Adipocyte (in vitro differentiated cells): ENCODE measurements around the gene TLE1.

ENCODE experiments used
- DNase-seq: peaks from one replicate; pipeline ENCODE4 v3.0.0-alpha.2; 2015; ENCODE audit warnings: low read depth
- H3K27me3 ChIP-seq: replicated peaks from 2 replicates; pipeline ENCODE4 v1.7.0; 2013; ENCODE audit warnings: mild to moderate bottlenecking, low read length, moderate library complexity; ENCODE audit not compliant: control insufficient read depth, insufficient read depth
- H3K36me3 ChIP-seq: 2 replicates; pipeline ENCODE4 v1.7.0; 2013; ENCODE audit warnings: low read length, mild to moderate bottlenecking, moderate library complexity; ENCODE audit not compliant: control insufficient read depth, insufficient read depth, severe bottlenecking
- H3K4me1 ChIP-seq: 2 replicates; pipeline ENCODE4 v1.7.0; 2013; ENCODE audit warnings: mild to moderate bottlenecking, low read length, moderate library complexity; ENCODE audit not compliant: control insufficient read depth, insufficient read depth
- H3K4me3 ChIP-seq: 2 replicates; pipeline ENCODE4 v1.7.0; 2013; ENCODE audit warnings: mild to moderate bottlenecking, low read length, moderate library complexity
- H3K9ac ChIP-seq: 2 replicates; pipeline ENCODE4 v1.7.0; 2013; ENCODE audit warnings: mild to moderate bottlenecking, low read length, moderate library complexity
- H3K9me3 ChIP-seq: 2 replicates; pipeline ENCODE4 v1.7.0; 2013; ENCODE audit warnings: mild to moderate bottlenecking, low read length, moderate library complexity; ENCODE audit not compliant: control insufficient read depth

The TLE1 gene

DNA sequence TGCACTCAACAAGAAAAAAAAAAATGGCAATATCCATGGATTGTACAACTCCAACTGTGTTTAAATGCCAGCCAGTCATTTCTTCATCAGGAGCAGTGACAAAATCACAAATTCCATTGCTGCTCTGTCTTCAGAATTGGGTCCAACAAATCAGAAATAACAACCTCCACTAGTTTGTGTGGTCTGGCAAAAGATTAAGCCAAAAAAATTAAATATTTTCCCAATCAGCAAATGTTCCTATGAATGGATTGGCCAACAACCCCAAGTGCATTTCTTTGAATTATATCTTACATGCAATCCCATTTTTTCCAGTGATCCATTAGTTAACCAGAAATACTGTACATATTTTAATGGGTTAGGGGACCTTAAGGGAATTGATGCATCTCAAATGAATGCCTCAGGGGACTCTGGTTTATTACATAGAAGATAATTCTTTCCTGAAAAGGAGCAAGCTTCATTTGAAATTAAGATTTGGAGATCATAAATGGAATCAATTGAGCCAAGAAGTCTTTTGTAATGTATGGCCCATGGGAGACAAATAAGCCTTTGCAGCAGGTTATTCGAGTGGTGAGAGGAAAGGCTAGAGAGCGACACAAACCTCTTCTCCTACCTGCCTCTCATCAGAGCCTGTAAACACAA, 131.8 kb downstream of the TLE1 start:
- Histone ChIP-seq H3K9me3 (no peaks in the 10 kb centered on the region), H3K4me1 (peaks cover 51% of the 10 kb centered on the region), H3K36me3 (no peaks in the 10 kb centered on the region), H3K9ac (peak overlapping the region; percentile 73), H3K4me3 (peak overlapping the region; percentile 47), H3K27me3 (peaks cover 4% of the 10 kb centered on the region)
- peak; percentile 82 for DNase-seq

DNA sequence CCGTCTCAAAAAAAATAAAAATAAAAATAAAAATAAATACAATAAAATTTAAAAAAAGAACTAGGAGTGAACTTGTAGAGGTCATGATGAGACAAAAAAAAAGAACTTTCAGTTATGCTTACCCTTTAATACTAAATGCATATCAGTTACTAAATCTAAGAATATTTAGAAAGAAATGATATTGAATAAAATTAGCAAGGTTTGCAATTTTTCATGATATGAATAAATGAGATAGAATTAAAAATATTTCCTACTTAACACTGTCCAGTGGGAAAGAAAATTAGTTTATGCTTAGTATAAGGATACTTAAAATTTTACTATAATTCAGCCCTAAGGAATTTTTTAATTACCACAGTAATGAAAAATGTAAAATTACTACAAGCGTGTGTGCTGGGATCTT, 132.4 kb downstream of the TLE1 start:
- no peaks in the 10 kb centered on the region for H3K9me3 ChIP-seq
- no peak for DNase-seq
- peak overlapping the region; percentile 35 for H3K9ac ChIP-seq
- H3K27me3 ChIP-seq: peaks cover 4% of the 10 kb centered on the region
- H3K4me1 ChIP-seq: peaks cover 48% of the 10 kb centered on the region
- H3K36me3 ChIP-seq: no peaks in the 10 kb centered on the region
- H3K4me3 ChIP-seq: peak overlapping the region; percentile 43

DNA sequence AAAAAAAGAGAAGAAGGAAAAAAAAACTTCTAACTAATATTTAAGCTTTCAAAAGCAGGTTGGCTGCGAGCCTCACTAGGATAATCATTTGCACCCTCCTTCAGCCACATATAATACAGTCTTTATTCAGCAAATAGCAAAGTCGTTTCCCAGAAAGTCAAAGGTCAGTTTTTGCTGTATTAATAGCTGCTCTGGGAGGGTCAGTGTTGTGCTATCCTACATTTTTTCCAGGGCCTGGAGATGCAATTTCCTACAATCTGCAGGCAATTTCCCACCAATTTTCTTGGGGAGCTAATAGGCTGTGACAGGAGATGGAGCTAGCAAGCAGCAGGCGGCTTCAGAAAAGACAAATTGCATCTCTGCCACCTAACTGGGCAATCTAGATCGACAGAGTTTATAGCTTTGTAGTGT, 136.8 kb downstream of the TLE1 start:
- Histone ChIP-seq H3K4me3 (no peak overlapping the region), H3K36me3 (no peaks in the 10 kb centered on the region), H3K4me1 (peaks cover 20% of the 10 kb centered on the region), H3K27me3 (peaks cover 17% of the 10 kb centered on the region), H3K9ac (no peak overlapping the region), H3K9me3 (no peaks in the 10 kb centered on the region)
- DNase-seq: no peak

DNA sequence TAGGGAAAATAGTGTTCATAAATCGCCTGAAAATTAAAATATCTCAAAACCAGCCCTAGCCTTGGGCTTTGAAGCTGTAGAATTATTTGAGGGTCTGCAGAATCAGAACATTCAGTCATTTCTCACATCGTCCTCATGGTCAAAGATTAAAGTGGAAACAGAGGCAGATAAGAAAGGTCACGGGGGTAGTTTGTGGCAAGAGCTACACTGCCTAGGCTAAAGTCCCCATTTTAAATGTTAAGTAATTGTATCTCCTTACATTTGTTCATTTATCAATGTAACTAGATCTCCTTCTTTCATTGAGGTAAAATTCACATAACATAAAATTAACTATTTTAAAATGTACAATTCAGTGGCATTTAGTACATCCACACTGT, 139.2 kb downstream of the TLE1 start:
- Histone ChIP-seq H3K27me3 (peaks cover 17% of the 10 kb centered on the region), H3K4me3 (no peak overlapping the region), H3K4me1 (peaks cover 19% of the 10 kb centered on the region), H3K9me3 (no peaks in the 10 kb centered on the region), H3K9ac (no peak overlapping the region), H3K36me3 (no peaks in the 10 kb centered on the region)
- no peak for DNase-seq

DNA sequence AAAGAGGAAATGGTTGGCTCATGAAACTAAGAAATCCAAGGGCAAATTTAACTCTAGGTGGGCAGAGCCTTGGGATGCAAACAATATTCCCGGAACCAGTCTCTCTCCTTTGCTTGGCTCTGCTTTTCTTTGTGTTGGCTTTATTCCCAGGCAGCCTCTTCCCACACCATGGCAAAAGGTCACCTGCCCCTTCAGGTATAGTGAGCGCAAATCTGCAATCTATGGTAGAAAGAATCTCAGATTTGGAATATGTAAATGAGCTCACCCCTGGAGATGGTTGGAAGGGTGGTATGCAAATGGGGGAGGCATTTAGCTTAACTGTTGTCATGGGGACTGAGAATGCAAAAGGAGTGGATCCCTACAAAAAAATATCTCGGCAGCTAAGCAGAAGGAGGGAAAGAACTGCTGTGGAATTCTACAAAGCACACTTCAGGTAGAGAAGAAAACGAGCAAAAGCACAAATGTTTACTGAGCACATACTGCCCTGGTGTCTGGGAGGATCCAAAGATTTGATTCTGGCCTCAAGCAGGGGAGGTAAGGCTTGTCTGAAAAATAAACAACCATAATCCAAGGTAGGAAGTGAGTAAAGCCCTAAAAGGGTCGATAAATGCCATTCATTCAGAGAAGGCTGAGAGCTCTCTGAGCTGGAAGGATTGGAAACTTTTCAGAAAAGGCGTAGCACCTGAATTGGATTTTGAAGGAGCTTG, 139.7 kb downstream of the TLE1 start:
- H3K9ac ChIP-seq: no peak overlapping the region
- no peak overlapping the region for H3K4me3 ChIP-seq
- H3K36me3 ChIP-seq: no peaks in the 10 kb centered on the region
- DNase-seq: no peak
- peaks cover 17% of the 10 kb centered on the region for H3K27me3 ChIP-seq
- no peaks in the 10 kb centered on the region for H3K9me3 ChIP-seq
- peaks cover 19% of the 10 kb centered on the region for H3K4me1 ChIP-seq

DNA sequence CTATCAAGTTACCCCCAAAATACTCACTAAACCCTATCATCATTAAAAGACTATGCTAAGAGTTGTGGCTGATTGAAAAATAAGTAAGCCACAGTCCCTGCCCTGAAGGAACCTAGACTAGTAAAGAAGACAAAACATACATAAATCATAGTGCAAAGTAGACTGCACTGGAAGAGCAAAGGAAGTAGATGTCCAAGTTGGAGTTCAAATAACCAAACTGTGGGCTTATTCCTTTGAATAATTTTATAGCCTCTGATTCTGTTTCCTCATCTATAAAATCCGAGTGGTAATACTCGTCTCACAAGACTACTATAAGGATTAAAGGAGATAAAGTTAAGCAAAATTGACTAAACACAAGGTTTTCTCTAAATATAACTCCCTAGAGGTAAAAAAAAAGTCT, 140.4 kb downstream of the TLE1 start:
- H3K9me3 ChIP-seq: no peaks in the 10 kb centered on the region
- H3K4me1 ChIP-seq: peaks cover 19% of the 10 kb centered on the region
- H3K9ac ChIP-seq: no peak overlapping the region
- H3K4me3 ChIP-seq: no peak overlapping the region
- H3K27me3 ChIP-seq: peaks cover 14% of the 10 kb centered on the region
- no peak for DNase-seq
- no peaks in the 10 kb centered on the region for H3K36me3 ChIP-seq

DNA sequence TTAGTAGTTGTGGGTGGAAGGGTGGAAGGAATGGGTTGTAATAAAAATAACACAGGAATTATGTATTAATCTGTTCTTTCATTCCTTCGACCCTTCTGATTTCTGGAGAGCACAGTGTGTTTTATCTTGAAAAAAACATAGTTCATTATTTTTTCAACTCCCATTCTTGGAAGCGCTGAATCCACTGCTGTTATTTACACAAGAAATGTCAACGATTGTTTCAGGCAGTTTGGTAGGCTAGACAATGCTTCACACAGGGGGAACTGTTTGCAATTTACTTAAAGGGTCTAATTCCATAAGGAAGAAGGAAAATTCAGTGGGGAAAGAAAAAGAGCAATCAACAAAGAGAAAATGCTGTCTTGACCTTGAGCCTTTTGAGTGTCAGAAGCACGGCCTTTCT, 142.9 kb downstream of the TLE1 start:
- no peak overlapping the region for H3K4me3 ChIP-seq
- peaks cover 15% of the 10 kb centered on the region for H3K4me1 ChIP-seq
- H3K27me3 ChIP-seq: peaks cover 13% of the 10 kb centered on the region
- H3K9ac ChIP-seq: no peak overlapping the region
- H3K9me3 ChIP-seq: no peaks in the 10 kb centered on the region
- no peaks in the 10 kb centered on the region for H3K36me3 ChIP-seq
- DNase-seq: no peak

DNA sequence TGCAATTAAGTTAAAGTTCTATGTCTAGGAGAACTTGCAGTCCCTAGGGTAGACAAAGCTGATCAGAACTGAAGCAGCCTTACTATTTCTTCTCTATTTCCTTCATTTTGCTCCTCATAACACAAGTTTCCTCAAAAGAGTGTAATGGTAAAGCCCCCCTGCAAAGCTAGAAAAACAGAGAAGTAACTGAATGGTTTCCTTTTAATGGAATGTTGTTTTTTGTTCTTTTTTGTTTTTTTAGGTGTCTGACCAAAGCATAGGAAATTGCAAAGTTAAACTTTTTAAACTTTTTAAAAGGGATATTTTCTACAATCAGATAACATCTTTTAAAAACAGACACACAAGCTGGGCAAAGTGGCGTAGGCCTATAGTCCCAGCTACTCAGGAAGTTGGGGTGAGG, 145.7 kb downstream of the TLE1 start:
- peak; percentile 13 for DNase-seq
- Histone ChIP-seq H3K27me3 (no peaks in the 10 kb centered on the region), H3K9ac (no peak overlapping the region), H3K4me3 (no peak overlapping the region), H3K4me1 (peaks cover 15% of the 10 kb centered on the region), H3K36me3 (no peaks in the 10 kb centered on the region), H3K9me3 (no peaks in the 10 kb centered on the region)

DNA sequence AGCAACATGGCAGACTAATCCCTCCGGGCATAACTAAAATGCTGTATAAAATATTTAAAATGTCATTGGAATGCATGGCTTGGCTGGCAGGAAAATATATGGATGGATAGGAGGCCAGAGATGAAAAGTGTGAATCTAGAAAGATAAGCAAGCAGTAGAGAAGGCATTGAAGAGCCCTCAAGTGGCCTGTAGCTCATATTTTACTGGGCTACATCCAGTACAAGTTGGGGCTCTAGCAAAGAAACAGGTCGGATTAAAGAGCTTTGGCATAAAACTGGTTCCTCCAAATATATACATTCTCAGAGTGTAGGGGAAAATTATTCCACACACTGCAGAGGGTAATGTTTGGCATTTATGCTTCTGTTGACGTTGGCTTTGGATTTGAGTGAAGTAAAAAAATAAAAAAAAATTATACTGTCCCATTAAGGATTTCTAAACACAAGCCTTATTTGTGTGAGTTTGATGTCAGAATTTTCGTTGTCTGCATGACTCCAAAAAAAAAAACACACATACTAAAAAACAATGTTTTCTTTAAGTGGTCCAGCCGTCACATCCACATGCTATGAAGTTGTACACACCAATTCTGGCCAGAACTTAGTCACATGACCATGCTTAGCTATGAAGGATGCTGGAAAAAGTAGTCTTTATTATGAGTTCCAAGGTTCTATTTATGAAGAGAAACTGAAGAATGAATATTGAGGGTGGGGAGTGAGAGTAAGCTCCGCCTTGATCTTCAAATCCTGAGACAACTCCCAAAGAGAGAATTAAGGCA, 147.0 kb downstream of the TLE1 start:
- no peak for DNase-seq
- no peaks in the 10 kb centered on the region for H3K9me3 ChIP-seq
- no peaks in the 10 kb centered on the region for H3K36me3 ChIP-seq
- H3K4me3 ChIP-seq: no peak overlapping the region
- H3K4me1 ChIP-seq: peaks cover 9% of the 10 kb centered on the region
- H3K27me3 ChIP-seq: peaks cover 3% of the 10 kb centered on the region
- no peak overlapping the region for H3K9ac ChIP-seq

DNA sequence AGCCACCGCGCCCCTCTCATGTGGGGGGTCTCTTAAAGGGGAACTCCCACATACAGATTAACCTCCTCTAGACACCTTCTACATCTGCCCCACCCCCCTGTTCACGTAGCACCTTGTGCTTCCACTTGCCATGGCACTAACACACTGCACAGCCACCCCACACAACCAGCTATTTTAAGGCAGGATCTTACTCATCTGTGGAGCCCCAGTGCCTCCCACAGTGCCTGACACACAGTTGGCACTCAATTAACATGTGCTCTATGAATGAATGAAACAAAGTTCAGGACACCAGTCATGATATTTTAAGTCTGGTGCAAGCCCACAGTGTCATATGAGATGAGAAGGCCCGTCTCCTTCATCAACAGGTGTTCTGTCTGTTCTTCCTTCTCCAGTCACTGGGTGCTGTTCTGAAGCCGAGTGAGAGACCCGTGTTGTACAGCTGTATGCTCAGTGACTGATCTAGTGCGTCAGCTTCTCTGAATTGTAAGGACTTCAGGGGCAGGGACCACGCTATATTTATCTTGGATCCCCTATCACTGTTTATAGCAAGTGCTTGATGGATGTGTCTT, 149.1 kb downstream of the TLE1 start:
- DNase-seq: no peak
- Histone ChIP-seq H3K27me3 (peaks cover 3% of the 10 kb centered on the region), H3K9me3 (no peaks in the 10 kb centered on the region), H3K9ac (no peak overlapping the region), H3K36me3 (no peaks in the 10 kb centered on the region), H3K4me3 (no peak overlapping the region), H3K4me1 (no peaks in the 10 kb centered on the region)

DNA sequence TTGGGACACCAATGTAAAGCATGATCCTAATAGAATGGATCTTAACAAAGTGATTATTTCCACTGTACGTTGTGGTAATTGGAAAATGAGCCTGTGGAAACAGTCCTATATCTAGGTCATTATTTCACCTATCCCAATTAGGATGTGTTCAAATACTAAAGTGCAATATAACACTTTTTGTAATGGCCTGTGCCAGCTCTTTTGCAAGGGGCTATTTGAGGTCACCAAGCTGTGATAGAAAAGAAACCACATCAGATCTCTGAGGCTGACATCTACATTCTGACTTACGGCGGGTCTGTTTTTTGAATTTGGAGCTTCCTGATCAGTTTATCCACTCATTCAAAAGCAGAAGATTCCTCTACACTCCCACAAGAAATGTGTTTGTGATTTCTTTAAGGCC, 150.0 kb downstream of the TLE1 start:
- Histone ChIP-seq H3K9ac (no peak overlapping the region), H3K4me1 (no peaks in the 10 kb centered on the region), H3K9me3 (no peaks in the 10 kb centered on the region), H3K4me3 (no peak overlapping the region), H3K36me3 (no peaks in the 10 kb centered on the region), H3K27me3 (peaks cover 3% of the 10 kb centered on the region)
- DNase-seq: no peak
